GM18868 (cell line): ENCODE measurements around the gene IL10RB.
A peak's percentile ranks its signal among the peaks of the same experiment; 100 is the strongest.

ENCODE experiments used
- ATAC-seq: cut with Tn5 transposase; IDR thresholded peaks from one replicate; pipeline ENCODE4 v1.9.1; 2021; ENCODE audit warnings: mild to moderate bottlenecking, moderate library complexity; ENCODE audit not compliant: unreplicated experiment

The IL10RB gene

GRCh38 chr21:33325222-33326067 is 59.3 kb downstream of the IL10RB start:
- ATAC-seq, result peak; percentile 33

DNA sequence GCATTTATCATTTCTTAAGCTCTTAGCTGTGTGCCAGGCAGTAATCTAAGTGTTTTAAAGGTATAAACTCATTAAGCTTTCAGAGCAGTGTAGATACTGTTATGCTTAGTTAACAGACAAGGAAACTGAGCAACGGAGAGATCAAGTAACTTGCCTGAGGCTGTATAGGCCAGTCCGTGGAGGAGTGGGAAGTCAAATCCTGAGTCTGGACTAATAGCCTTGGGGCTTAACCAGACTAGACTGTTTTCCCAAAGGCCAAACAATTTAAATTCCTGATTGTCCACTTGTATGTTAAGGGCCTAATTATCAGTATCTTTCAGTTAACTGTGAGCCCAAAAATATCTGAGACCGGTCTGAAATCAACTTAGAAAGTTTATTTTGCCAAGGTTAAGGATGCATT is 61.2 kb downstream of the IL10RB start:
- ATAC-seq, result no peak

GRCh38 chr21:33327792-33328433 is 61.7 kb downstream of the IL10RB start:
- no peak for ATAC-seq

DNA sequence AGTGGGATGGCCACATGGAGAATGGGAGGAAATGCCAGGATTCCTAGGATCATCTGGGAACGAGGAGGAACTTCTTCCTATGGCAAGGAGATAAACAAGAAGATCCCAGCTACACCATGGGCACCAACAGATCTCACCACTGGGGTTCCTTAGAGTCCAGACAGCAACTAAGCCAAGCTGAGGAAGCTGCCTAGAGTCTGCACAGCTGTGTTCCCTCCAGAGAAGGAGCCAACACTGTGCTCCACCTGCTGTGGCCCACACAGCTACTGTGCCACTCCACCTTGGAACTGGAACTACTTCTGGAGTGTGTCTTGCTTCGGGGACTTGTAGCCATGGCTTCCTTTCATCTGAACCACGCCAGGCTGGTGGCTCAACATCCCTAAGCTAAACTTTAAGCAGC is 64.6 kb downstream of the IL10RB start:
- no peak for ATAC-seq

- ATAC-seq, result peak; percentile 84
Observed at GRCh38 chr21:33332143-33332542, 66.0 kb downstream of the IL10RB start.

GRCh38 chr21:33334191-33334590 is 68.0 kb downstream of the IL10RB start:
- ATAC-seq, result no peak

GRCh38 chr21:33334824-33335223 is 68.7 kb downstream of the IL10RB start:
- no peak for ATAC-seq

DNA sequence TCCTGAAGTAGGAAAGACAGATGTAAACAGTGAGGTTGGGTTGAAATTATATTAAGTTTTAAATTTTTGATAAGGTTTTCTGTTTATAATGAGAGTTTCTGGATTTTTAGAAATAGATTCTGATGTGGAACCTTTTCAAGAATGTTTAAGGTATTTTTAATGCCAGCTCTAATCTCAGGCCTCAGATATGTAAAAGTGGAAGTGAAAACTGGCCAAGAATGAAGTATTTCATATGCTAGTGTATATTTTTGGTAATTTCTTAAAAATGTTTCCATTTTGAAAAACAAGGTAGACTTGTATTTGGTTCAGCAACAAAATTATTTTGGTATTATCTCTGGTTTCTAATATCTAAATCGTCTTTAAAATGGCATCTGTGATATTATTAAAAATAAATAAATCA is 73.0 kb downstream of the IL10RB start:
- no peak for ATAC-seq

DNA sequence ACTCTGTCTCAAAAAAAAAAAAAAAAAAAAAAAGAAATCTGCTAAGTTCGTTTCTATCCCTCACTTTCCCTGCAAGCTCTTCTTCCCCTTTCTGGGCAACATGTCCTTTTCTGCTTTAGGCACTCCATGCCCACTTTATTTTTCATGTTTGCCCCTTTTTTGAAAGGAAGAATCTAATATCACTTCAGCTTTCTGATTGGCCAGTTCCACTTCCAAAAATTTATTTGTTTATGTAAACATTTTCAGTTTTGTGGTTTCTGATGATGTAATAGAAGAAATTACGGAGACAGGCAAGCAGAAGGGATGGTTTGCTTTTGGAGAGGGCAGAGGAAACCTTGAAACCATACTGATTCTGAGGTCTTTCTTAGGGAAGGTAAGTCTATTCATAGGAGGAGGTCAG is 73.8 kb downstream of the IL10RB start:
- ATAC-seq, result no peak

DNA sequence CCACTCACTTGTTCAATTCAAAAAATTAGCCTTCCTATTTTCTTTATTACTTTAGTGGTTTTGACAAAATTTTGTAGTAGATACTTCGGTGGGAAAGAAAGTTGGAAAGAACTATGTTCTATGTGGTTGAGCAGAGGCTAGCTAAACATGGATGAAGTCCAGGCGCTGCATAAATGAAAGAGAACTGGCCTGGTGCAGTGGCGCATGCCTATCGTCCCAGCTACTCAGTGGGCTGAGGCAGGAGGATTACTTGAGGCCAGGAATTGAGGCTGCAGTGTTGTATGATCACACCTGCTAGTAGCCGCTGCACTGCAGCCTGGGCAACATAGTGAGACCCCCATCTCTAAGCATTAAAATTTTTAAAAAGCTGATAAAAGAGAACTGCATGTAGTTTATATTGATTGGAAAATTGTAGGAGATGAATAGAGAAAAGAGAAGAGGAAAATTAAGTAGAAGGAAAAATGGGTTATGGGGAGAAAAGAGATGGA is 79.6 kb downstream of the IL10RB start:
- ATAC-seq, result no peak
